NT2/D1 (cell line): ENCODE results near the gene GPR35.

Experiments
- SUZ12 ChIP-seq: IDR thresholded peaks from 2 replicates; pipeline ENCODE4 v1.6.1; 2011; ENCODE audit not compliant: insufficient read length, insufficient read depth; ENCODE audit errors: extremely low read depth
- YY1 ChIP-seq: IDR thresholded peaks from 2 replicates; pipeline ENCODE4 v1.6.1; 2011; ENCODE audit not compliant: insufficient read length, insufficient read depth

GRCh38 chr2:240604291-240604938, 20.9 kb upstream of the GPR35 start:
- TF ChIP-seq SUZ12 (no peak), YY1 (no peak)
